K562 (cell line): ENCODE data around the gene RESP18. TPM values are rescaled to one million over a fixed set of nuclear protein-coding genes. Genes with fewer than 3 reads are reported as not detected.

ENCODE experiments used
- ATAC-seq: fragments of 200-7000 bp; cut with Tn5 transposase; 3 replicates; pipeline ENCODE4 v1.9.1; 2020; ENCODE audit warnings: moderate library complexity
- BruUV-seq: library from RNA; stranded (reverse); fragments of 400-500 nt; replicated peaks from 2 replicates; lab custom pipeline; 2021; lab: Mats Ljungman, UMichigan
- CTCF ChIA-PET: fragments of 300-600 bp; formaldehyde crosslinking; extraction: SDS; loops from one replicate; lab custom pipeline; 2021; ENCODE audit warnings: low intra/inter-chr PET ratio; lab: Yijun Ruan, JAX
- POLR2A ChIA-PET: fragments of 300-600, 350-650 bp; sonication (Branson Sonifier 250); formaldehyde crosslinking; extraction: SDS; loops from one replicate; lab custom pipeline; 2021; ENCODE audit warnings: antibody characterized with exemption, inconsistent platforms; lab: Yijun Ruan, JAX
- DNase-seq, 4 experiments: peaks; one replicate each; pipeline versions ENCODE4 v3.0.0 to v3.0.0-alpha.2; 2011 to 2018; ENCODE audit warnings: low spot score in 3 of 4, mixed read lengths in 3 of 4; ENCODE audit errors: extremely low read depth in 1 of 4
- FAIRE-seq: peaks from 2 replicates; lab custom pipeline; 2011; peaks lifted over from hg19 to GRCh38; lab: Jason Lieb, UNC
- H2AFZ ChIP-seq: 2 replicates; pipeline ENCODE4 v1.6.0; 2011; ENCODE audit warnings: low read depth, low read length, control low read depth, inconsistent platforms
- H3K27ac ChIP-seq: fragments of 200-600 bp; 3 replicates; pipeline ENCODE4 v1.8.0; 2011; ENCODE audit warnings: low read depth, mild to moderate bottlenecking, control low read depth, inconsistent platforms, low read length, moderate library complexity, mixed read lengths; ENCODE audit errors: extremely low read depth
- H3K27me3 ChIP-seq, 2 experiments: fragments of 300-600 bp in 1 of 2; 2 replicates in 1 of 2; 3 replicates in 1 of 2; pipeline versions ENCODE4 v1.6.0 to v1.8.0; 2011; ENCODE audit warnings: inconsistent platforms in 2 of 2, low read length in 2 of 2, mild to moderate bottlenecking in 1 of 2, mixed read lengths in 1 of 2, moderate library complexity in 1 of 2; ENCODE audit not compliant: control insufficient read depth in 2 of 2, insufficient read depth in 2 of 2
- H3K36me3 ChIP-seq: fragments of 300-600 bp; 3 replicates; pipeline ENCODE4 v1.8.0; 2011; ENCODE audit warnings: mild to moderate bottlenecking, low read length, inconsistent platforms; ENCODE audit not compliant: control insufficient read depth, insufficient read depth
- H3K4me1 ChIP-seq, 2 experiments: fragments of 200-600 bp in 1 of 2; replicated peaks in 1 of 2; 2 replicates in 1 of 2; 3 replicates in 1 of 2; pipeline versions ENCODE4 v1.5.1 to v1.8.0; 2011; ENCODE audit warnings: inconsistent platforms in 2 of 2, low read length in 2 of 2, mild to moderate bottlenecking in 1 of 2, mixed read lengths in 1 of 2, moderate library complexity in 1 of 2; ENCODE audit not compliant: control insufficient read depth in 2 of 2, insufficient read depth in 2 of 2
- H3K4me2 ChIP-seq: 2 replicates; pipeline ENCODE4 v1.6.1; 2011; ENCODE audit warnings: low read length, control low read depth, inconsistent platforms, mixed read lengths; ENCODE audit not compliant: insufficient read depth
- H3K4me3 ChIP-seq: fragments of 200-600 bp; sonication (generic), shearing (Covaris generic); 2 replicates; pipeline ENCODE4 v1.5.1; 2016; ENCODE audit warnings: control low read depth, inconsistent platforms
- H3K79me2 ChIP-seq: fragments of 200-600 bp; 3 replicates; pipeline ENCODE4 v1.8.0; 2011; ENCODE audit warnings: low read length, inconsistent platforms; ENCODE audit not compliant: control insufficient read depth, insufficient read depth
- H3K9ac ChIP-seq, 2 experiments: 2 replicates each; pipeline versions ENCODE4 v1.6.0 to v1.6.1; 2011; ENCODE audit warnings: low read depth in 2 of 2, low read length in 2 of 2, control low read depth in 1 of 2, inconsistent platforms in 1 of 2, mild to moderate bottlenecking in 1 of 2, mixed read lengths in 1 of 2; ENCODE audit not compliant: insufficient read depth in 1 of 2
- H3K9me1 ChIP-seq: one replicate; pipeline ENCODE4 v1.6.0; 2011; ENCODE audit warnings: inconsistent platforms, mild to moderate bottlenecking, low read length, moderate library complexity; ENCODE audit not compliant: control insufficient read depth, insufficient read depth
- H3K9me3 ChIP-seq: replicated peaks from 2 replicates; pipeline ENCODE4 v1.5.1; 2011; ENCODE audit warnings: low read depth, low read length, inconsistent platforms; ENCODE audit not compliant: control insufficient read depth, insufficient read depth
- H4K20me1 ChIP-seq: replicated peaks from 2 replicates; pipeline ENCODE4 v1.6.1; 2011; ENCODE audit warnings: low read length, inconsistent platforms, mixed read lengths; ENCODE audit not compliant: control insufficient read depth, insufficient read depth
- DNMT1 ChIP-seq: fragments of 450-650 bp; IDR thresholded peaks from 2 replicates; pipeline ENCODE4 v1.6.1; 2016; ENCODE audit warnings: antibody characterized with exemption, mild to moderate bottlenecking
- ESRRB ChIP-seq: fragments of 250-450 bp; sonication (Bioruptor Pico); IDR thresholded peaks from 2 replicates; pipeline ENCODE4 v1.5.0; 2020; ENCODE audit warnings: mild to moderate bottlenecking, moderate library complexity, borderline replicate concordance
- MCM7 ChIP-seq, 2 experiments: fragments of 450-650 bp; IDR thresholded peaks; 2 replicates each; pipeline ENCODE4 v1.6.1; 2016 to 2018
- NR1H2 ChIP-seq: sonication (generic); formaldehyde crosslinking; IDR thresholded peaks from 2 replicates; pipeline ENCODE4 v1.4.0; 2020; ENCODE audit warnings: mild to moderate bottlenecking, missing genetic modification reagents
- SUPT5H ChIP-seq: fragments of 450-650 bp; IDR thresholded peaks from 2 replicates; pipeline ENCODE4 v1.6.1; 2016
- UBTF ChIP-seq, 2 experiments: IDR thresholded peaks; 2 replicates each; pipeline ENCODE4 v1.6.1; 2012; ENCODE audit warnings: improper control_type of control experiment in 2 of 2, low read depth in 2 of 2, low read length in 2 of 2, borderline replicate concordance in 1 of 2
- ZNF146 ChIP-seq: IDR thresholded peaks from one replicate; pipeline ENCODE4 v1.6.1; 2018; ENCODE audit warnings: missing compliant biosample characterization; ENCODE audit not compliant: unreplicated experiment
- ZNF23 ChIP-seq: fragments of 250-450 bp; sonication (Bioruptor Pico); IDR thresholded peaks from 2 replicates; pipeline ENCODE4 v1.4.0; 2020; ENCODE audit warnings: mild to moderate bottlenecking
- ZNF311 ChIP-seq: fragments of 250-450 bp; sonication (Bioruptor Pico); IDR thresholded peaks from 2 replicates; pipeline ENCODE4 v1.4.0; 2020; ENCODE audit warnings: mild to moderate bottlenecking, moderate library complexity
- WGBS: fragments of 100-300 bp; shearing (Covaris generic); methylation state at CpG from one replicate; pipeline ENCODE4 v1.1.6; 2016; ENCODE audit warnings: low coverage, mixed read lengths; ENCODE audit not compliant: insufficient coverage; ENCODE audit errors: missing lambda C conversion rate; 5-methylcytosine and 5-hydroxymethylcytosine counted together
- in situ Hi-C: fragments of 300-500 bp; cut with MboI; formaldehyde crosslinking; loops from 4 replicates; pipeline ENCODE4 v1.15.0; 2018; ENCODE audit warnings: inconsistent platforms, mixed read lengths
- intact Hi-C: fragments of 100-400 bp; cut with micrococcal nuclease; formaldehyde crosslinking; loops from 2 replicates; pipeline ENCODE4 v1.14.2; 2022
- polyA plus RNA-seq, 8 experiments: library from polyadenylated mRNA; depleted of rRNA in 4 of 8; stranded (reverse) in 5 of 8; unstranded in 3 of 8; fragments of >200 nt; fragmentation: Nextera tagmentation in 2 of 8; fragmentation: Illumina TruSeq in 1 of 8; extraction: Ambion mirVana in 2 of 8; extraction: Trizol in 1 of 8; gene quantifications; 2 replicates each; pipeline versions ENCODE4 v1.2.1 to v1.2.3, GENCODE V29; 2011 to 2014; ENCODE audit warnings: inconsistent platforms in 1 of 8, missing spikeins in 1 of 8
- total RNA-seq, 7 experiments: library from RNA; depleted of rRNA in 6 of 7; stranded (reverse); fragments of >200 nt in 6 of 7; fragmentation: Illumina TruSeq in 2 of 7; extraction: Trizol in 2 of 7; gene quantifications; 2 replicates each; pipeline versions ENCODE4 v1.2.1 to v1.2.3, GENCODE V29; 2011 to 2021; ENCODE audit warnings: low replicate concordance in 1 of 7
- TF ChIP-seq, protein P1 (sequence below): fragments of 250-450 bp; sonication (Bioruptor Pico); IDR thresholded peaks from 2 replicates; pipeline ENCODE4 v1.5.0; 2020; ENCODE audit warnings: mild to moderate bottlenecking, borderline replicate concordance

The RESP18 gene
- total and polyA plus RNA-seq, 9 of the 15 experiments (the other 6 are each of a cell fraction or from before 2014, with no cell fraction given): not detected

- POLR2A ChIA-PET: interaction anchor here (0.7 to 1.9 kb wide), 2 partner anchors 13 to 15 kb away, joined by 3 to 6 read pairs; partner anchors contain the start of gene DNAJB2
These were observed 38.8 kb downstream of the RESP18 start for GRCh38 chr2:219293736-219294231.

More at GRCh38 chr2:219293736-219294231, 38.8 kb downstream of the RESP18 start:
- FAIRE-seq (no peak), ATAC-seq (no peak), DNase-seq (no peak)
- peak overlapping the region; percentile 74 to 91 for H3K9ac ChIP-seq
- H3K27me3 ChIP-seq: no peaks in the 10 kb centered on the region
- H3K9me3 ChIP-seq: no peaks in the 10 kb centered on the region
- in situ Hi-C loops: loop anchor here (5.0 kb wide), 1 partner anchor 121 kb away; the partner anchor contains the start of gene SLC23A3
- H3K9me1 ChIP-seq: no peaks in the 10 kb centered on the region
- H4K20me1 ChIP-seq: no peaks in the 10 kb centered on the region
- H3K27ac ChIP-seq: peak overlapping the region; percentile 76; the same call in 1 of the 3 replicates
- no peak overlapping the region for H3K4me3 ChIP-seq
- H2AFZ ChIP-seq: peak overlapping the region; percentile 94; the same call in 1 of the 2 replicates
- CTCF ChIA-PET: interaction anchor here (1.3 to 4.2 kb wide), 2 partner anchors 15 to 133 kb away, joined by 5 to 28 read pairs; partner anchors contain the start of genes DNAJB2 and NHEJ1
- H3K4me2 ChIP-seq: peak overlapping the region; percentile 76
- no peaks in the 10 kb centered on the region for H3K36me3 ChIP-seq
- intact Hi-C loops: loop anchor here (1.0 kb wide), 1 partner anchor 14 kb away; the partner anchor contains the start of gene DNAJB2
- H3K79me2 ChIP-seq: no peaks in the 10 kb centered on the region
- H3K4me1 ChIP-seq: peaks cover 23 to 58% of the 10 kb centered on the region in 2 experiments; a peak in 4 of 5 replicates
- 73% methylated on average over 3 of the region's 5 CpGs for WGBS
- TF ChIP-seq ZNF23 (CRISPR knock-in tag) (no peak), ZNF311 (CRISPR knock-in tag) (no peak), NR1H2 (no peak), MCM7 (IDR thresholded peaks at IDR 0.05) (no peak), DNMT1 (no peak), ZNF146 (no peak), UBTF (IDR thresholded peaks at IDR 0.05; ENCODE audit: borderline replicate concordance in 1 of 2, low read depth in 2 of 2, low read length in 2 of 2) (no peak), ESRRB (CRISPR knock-in tag) (no peak), SUPT5H (no peak)
- TF ChIP-seq, protein P1, sequence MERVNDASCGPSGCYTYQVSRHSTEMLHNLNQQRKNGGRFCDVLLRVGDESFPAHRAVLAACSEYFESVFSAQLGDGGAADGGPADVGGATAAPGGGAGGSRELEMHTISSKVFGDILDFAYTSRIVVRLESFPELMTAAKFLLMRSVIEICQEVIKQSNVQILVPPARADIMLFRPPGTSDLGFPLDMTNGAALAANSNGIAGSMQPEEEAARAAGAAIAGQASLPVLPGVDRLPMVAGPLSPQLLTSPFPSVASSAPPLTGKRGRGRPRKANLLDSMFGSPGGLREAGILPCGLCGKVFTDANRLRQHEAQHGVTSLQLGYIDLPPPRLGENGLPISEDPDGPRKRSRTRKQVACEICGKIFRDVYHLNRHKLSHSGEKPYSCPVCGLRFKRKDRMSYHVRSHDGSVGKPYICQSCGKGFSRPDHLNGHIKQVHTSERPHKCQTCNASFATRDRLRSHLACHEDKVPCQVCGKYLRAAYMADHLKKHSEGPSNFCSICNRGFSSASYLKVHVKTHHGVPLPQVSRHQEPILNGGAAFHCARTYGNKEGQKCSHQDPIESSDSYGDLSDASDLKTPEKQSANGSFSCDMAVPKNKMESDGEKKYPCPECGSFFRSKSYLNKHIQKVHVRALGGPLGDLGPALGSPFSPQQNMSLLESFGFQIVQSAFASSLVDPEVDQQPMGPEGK (CRISPR knock-in tag): no peak
- no TSS peak for BruUV-seq
